ENCODE data around the gene HPN.
A peak's percentile ranks its signal among the peaks of the same experiment; 100 is the strongest.
"Not testable (repeated sequence)": the region's sequence is repeated elsewhere in the genome, so short reads cannot be mapped to it uniquely, and the experiment has no call there.

HPN gene

DNA sequence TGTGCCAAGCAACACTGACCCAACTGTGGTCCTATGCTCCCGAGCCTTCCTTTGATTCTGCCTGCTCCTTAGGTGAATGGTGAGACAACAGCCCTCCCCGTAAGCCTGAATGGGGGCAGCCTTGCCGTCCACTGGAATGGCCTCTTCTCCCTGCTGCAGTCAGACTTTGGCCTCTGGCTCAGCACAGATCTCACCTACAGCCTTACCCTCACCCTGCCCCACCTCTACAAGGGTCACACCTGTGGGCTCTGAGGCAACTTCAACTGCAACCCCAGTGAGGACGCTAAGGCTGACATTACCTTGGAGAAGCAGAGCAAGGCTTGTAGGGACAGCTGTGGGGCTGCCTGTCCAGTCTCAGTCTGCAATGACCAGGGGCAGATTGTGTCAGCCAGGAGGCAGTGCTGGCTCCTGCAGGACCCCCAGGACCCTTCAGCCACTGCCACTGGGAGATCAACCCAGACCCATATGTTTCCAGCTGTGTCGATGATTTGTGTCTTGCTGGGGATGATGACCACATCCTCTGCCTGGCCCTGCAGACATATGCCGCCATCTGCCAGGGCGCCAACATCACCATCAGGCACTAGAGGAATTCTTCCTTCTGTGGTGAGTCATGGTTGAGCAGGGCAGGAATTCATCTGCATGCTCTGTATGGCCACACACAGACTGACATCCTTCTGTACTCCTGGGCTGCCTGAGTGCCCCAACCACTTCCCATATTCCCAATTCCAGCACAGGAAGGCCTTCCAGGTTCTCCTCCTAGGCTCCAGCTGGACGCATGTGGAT, 46.8 kb downstream of the HPN start:
- DNase-seq = no peak

DNA sequence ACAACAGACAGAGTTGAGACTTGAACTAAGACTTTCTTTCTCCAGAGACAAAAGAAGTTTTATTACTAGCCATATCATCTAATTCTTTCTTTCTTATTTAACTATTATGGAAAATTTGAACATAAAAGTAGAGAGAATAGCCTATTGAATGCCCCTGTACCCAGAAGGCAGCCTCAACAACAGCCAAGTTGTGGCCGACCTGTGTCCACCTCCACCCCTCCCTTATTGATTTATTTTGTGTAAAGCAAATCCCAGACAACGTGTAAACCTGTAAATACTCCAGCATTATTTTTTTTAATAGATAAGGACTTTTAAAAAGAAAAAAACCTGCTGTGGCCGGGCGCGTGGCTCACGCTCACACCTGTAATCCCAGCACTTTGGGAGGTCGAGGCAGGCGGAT, 48.0 kb downstream of the HPN start:
- DNase-seq = no peak

GRCh38 chr19:35090160-35090505, 48.6 kb downstream of the HPN start:
- DNase-seq = no peak

GRCh38 chr19:35090506-35091214, 49.1 kb downstream of the HPN start:
- peak; percentile 81 for DNase-seq

GRCh38 chr19:35093430-35093829, 51.9 kb downstream of the HPN start:
- no peak for DNase-seq

GRCh38 chr19:35093941-35094647, 52.6 kb downstream of the HPN start:
- no peak for DNase-seq

DNA sequence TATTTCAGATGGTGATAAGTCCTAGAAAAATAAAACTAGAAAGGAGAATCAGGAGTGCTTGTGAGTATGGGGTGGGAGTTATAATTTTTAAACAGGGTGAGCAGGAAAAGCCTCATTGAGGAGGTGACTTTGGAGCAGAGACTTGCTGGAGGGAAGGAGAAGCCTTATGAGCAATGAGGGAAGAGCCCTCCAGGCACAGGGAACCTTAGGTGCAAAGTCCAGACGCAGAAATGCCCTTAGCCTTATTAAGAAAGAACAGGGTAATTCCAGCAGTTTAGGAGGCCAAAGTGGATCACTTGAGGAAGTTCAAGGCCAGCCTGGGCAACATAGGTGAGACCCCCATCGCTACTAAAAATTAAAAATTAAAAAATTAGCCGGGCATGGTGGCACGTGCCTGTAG, 53.1 kb downstream of the HPN start:
- no peak for DNase-seq

DNA sequence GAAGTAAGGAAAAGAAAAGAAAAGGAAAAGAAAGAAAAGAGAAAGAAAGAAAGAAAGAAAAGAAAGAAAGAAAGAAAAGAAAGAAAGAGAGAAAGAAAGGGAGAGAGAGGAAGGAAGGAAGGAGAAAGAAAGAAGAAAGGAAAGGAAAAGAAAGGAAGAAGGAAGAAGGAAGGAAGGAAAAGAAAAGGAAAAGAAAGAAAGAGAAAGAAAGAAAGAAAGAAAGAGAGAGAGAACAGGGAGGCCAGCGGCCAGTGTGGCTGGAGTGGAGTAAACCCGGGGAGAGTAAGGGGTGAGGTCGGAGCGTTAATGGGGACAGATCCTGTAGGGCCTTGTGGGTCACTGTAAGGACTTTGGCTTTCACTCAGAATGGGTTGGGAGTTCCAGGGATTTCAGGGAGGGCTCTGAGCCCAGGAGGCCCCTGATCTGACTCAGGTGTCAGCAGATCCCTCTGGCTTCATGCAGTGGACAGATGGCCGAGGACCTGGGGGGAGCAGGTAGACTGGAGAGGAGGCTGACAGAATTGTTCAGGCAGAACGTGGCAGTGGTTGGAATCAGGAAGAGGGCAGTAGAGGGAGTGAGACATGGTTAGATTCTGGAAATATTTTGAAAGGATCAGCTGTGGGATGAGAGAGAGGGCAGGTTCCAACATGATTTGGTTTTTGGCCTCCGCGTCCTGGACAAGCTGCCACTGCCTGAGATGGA, 54.3 kb downstream of the HPN start:
- no peak for DNase-seq

- DNase-seq = no peak
Observed at GRCh38 chr19:35098413-35099049, 57.0 kb downstream of the HPN start.

DNA sequence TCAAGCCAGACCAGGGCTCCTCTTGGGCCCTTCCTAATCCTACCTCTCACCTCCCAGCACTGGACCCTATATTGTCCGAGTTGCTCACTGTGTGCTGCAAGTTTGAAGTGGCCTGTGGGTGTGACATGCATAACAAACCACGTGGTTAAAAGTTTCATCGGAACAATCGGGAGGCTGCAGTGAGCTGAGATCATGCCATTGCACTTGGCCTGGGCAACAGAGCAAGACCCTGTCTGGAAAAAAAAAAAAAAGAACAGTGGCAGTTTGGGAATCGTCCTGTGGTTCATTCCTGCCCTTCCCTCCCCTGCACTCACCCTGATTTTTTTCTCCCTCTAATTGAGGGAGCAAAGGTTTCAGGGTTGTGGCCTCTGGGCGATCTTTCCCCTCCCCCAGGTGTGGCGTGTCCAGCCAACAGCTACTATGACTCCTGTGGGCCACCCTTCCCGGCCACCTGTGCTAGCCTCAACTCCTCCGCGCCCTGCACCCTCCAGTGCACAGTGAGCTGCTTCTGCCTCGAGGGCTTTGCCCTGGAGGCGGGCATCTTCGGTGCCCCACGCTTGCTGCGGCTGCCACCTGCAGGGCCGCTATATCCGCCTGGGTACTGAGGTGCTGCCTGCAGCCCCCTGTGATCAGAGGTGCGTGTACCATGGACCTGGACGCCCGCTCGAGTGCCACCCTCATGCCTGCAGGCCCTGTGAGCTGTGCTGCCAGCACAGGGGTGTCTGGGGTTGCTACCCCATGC, 57.8 kb downstream of the HPN start:
- no peak for DNase-seq

DNA sequence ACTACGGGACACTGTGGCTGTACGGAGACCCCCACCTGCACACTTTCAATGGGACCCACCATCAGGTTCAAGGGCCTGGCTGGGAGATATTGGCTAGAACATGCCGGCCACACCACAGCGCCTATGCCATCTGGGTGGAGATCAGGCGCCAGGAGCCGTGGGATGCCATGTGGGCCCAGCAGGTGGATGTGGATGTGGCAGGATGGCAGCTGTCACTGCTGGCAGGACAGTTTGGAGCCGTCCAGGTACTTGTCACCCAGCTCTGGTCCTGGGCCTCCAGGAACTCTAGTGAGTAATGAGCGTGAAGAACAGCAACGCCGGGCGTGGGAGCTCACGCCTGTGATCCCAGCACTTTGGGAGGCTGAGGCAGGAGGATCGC, 58.4 kb downstream of the HPN start:
- no peak for DNase-seq

DNA sequence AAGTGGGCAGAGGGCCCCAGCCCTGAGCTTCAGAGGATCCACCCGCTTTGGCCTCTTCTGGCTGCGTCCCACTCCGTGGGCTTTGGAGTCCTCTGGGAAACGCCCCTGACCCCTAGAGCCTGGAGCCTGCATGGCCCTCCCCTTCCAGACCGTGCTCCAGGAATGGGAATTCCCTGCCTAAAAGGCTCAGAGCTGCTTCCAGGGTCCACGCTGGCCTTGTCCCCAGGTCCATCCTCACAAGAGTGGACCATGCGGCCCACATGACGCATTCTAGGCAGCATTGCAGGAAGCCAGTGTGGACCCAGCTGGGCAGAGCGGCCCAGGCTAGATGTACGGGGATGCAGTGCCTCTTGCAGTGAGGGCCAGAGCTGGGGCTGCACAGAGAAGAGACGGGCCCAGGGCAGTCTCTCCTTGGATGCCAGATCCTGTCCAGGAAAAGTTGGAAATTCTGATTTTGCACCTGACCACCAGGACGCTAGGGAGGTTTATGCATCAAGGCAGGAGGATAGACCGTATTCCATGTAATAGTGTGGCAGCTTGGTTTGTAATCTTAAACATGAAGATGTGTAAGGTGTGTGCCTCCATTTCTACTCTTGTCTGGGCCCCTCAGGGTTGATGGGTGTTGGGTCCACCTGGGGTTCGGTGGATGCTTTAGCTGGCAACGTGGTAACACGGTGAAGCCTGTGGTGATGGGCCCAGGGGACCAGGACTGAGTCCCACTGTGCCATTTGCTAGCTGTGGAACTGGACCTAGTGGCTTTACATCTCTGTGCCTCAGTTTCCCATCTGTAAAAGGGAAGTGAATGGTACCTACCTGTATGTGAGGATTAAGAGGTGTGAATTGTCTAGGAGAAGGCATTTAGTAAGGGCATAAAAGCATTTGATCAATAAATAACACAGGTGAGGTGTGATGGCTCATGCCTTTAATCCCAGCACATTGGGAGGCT, 59.3 kb downstream of the HPN start:
- no peak for DNase-seq

DNA sequence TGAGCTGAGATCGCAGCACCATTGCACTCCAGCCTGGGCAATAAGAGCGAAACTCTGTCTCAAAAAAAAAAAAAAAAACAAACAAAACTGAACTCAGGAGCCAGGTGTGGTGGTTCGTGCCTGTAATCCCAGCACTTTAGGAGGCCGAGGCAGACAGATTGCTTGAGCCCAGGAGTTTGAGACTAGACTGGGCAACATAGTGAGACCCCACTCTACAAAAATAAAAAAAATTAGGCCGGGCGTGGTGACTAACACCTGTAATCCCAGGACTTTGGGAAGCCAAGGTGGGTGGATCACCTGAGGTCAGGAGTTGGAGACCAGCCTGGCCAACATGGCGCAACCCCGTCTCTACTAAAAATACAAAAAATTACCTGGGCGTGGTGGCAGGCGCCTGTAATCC, 60.4 kb downstream of the HPN start:
- DNase-seq = not testable (repeated sequence)

GRCh38 chr19:35103614-35104013, 62.1 kb downstream of the HPN start:
- DNase-seq = not testable (repeated sequence)

DNA sequence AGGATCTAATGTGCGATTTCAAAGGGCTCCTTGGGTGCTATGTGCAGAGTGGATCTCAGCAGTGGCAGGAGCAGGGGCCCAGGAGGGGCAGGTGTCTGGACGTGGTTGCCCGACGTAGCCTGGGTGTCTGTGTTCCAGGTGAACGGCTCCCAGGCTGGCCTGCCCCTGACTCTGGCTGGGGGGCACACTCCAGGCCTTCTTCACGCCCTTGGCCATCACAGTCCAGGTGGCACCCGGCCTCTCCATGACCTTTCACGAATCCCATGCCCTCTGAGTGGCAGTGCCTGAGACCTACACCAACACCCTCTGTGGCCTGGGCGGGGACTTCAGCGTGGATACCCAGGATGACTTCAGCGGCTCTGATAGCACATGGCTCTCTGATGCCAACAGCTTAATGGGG, 62.8 kb downstream of the HPN start:
- no peak for DNase-seq

- no peak for DNase-seq
Observed at GRCh38 chr19:35105047-35105410, 63.5 kb downstream of the HPN start.

DNA sequence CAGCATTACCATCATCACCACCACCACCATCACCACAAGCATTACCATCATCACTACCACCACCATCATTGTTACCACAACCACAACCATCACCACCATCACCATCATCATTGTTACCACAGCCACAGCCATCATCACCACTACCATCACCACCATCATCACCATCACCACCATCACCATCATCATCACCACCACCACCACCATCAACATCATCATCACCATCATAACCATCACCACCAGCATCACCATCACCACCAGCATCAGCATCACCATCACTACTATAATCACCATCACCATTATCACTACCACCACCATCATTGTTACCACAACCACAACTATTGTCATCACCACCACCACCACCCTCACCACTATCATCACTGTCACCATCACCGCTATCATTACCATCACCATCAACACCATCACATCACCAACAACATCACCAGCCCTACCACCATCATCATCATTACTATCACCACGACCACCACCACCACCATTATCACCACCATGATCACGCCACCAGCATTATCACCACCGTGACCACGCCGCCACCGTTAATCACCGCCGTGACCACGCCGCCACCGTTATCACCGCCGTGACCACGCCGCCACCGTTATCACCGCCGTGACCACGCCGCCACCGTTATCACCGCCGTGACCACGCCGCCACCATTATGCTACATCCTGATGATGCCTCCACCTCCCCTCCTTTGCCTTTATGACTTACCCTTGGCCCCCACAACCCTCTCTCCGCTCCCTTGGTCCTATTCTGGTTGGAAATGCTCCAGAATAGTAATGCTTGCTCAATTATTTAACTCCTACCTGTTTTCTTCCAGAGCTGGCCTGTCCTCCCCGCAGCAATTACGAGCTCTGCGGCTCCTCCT, 64.1 kb downstream of the HPN start:
- no peak for DNase-seq

GRCh38 chr19:35106291-35106583, 64.7 kb downstream of the HPN start:
- no peak for DNase-seq

GRCh38 chr19:35106898-35107541, 65.5 kb downstream of the HPN start:
- DNase-seq = no peak

- no peak for DNase-seq
Observed at GRCh38 chr19:35107545-35107944, 66.0 kb downstream of the HPN start.

Measured in NCI-H526 treated with DMSO at 0.1 percent for 48 hours (cell line).